Fibroblast of the aortic adventitia (primary cell): Measurements from ENCODE around the gene TM2D1. TPM values are rescaled to one million over a fixed set of nuclear protein-coding genes. Genes with fewer than 3 reads are reported as not detected.
"Not testable (repeated sequence)": the region's sequence is repeated elsewhere in the genome, so short reads cannot be mapped to it uniquely, and the experiment has no call there.

Experiments used
- DNase-seq: peaks from one replicate; pipeline ENCODE4 v3.0.0-alpha.2; 2010; ENCODE audit warnings: low read depth
- H3K4me3 ChIP-seq: 2 replicates; pipeline ENCODE4 v1.5.1; 2011; ENCODE audit warnings: low read depth, mild to moderate bottlenecking, control low read depth, low read length, moderate library complexity
- total RNA-seq: library from RNA; depleted of rRNA; stranded (reverse); fragments of >200 nt; gene quantifications from 2 replicates; pipeline ENCODE4 v1.2.3, GENCODE V29; 2012; ENCODE audit warnings: low replicate concordance
- TF ChIP-seq, protein P1 (sequence below): IDR thresholded peaks from 2 replicates; pipeline ENCODE4 v1.5.1; 2011; ENCODE audit warnings: mild to moderate bottlenecking, low read length, control low read depth, inconsistent platforms; ENCODE audit not compliant: insufficient read depth

The TM2D1 gene
- total RNA-seq, 1 donor, result 55.0 TPM

DNA sequence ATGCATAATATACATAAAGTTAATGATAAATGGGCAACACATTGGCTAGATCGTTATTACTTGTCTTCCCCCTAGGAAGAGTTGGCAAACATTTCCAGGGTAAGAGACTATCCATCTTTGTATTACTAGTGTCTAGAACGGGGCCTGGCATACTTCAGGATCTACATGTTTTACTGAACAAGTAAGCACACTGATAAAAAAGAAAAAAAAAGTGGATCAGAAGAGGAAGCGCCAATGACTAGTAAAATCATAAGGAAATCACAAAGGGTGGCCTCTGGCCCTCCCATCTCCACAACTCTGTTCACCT lies 482 bp downstream of the TM2D1 start:
- peak overlapping the region; percentile 100 for H3K4me3 ChIP-seq
- peak; percentile 17 for DNase-seq
- TF ChIP-seq, protein P1, sequence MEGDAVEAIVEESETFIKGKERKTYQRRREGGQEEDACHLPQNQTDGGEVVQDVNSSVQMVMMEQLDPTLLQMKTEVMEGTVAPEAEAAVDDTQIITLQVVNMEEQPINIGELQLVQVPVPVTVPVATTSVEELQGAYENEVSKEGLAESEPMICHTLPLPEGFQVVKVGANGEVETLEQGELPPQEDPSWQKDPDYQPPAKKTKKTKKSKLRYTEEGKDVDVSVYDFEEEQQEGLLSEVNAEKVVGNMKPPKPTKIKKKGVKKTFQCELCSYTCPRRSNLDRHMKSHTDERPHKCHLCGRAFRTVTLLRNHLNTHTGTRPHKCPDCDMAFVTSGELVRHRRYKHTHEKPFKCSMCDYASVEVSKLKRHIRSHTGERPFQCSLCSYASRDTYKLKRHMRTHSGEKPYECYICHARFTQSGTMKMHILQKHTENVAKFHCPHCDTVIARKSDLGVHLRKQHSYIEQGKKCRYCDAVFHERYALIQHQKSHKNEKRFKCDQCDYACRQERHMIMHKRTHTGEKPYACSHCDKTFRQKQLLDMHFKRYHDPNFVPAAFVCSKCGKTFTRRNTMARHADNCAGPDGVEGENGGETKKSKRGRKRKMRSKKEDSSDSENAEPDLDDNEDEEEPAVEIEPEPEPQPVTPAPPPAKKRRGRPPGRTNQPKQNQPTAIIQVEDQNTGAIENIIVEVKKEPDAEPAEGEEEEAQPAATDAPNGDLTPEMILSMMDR, result no peak

DNA sequence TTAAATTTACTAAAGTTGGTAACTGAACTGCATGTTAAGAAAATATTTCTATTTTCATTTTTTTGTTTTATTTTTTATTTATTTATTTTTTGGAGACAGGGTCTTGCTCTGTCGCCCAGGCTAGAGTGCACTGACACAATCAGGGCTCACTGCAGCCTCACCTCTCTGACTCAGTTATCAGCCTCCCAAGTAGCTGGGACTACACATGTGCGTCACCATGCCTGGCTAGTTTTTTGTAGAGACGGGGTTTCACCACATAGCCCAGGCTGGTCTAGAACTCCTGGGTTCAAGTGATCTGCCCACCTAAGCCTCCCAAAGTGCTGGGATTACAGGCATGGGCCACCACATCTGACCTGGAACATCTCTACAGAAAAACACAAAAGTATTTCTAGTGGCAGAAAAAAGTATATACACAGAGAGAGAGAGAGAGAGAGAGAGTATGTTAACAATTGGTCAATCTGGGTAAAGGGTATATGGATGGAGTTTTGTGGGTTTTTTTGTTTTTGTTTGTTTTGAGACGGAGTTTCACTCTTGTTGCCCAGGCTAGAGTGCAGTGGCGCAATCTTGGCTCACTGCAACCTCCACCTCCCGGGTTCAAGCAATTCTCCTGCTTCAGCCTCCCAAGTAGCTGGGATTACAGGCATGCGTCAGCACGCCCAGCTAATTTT lies 5.8 kb downstream of the TM2D1 start:
- not testable (repeated sequence) for H3K4me3 ChIP-seq, DNase-seq

DNA sequence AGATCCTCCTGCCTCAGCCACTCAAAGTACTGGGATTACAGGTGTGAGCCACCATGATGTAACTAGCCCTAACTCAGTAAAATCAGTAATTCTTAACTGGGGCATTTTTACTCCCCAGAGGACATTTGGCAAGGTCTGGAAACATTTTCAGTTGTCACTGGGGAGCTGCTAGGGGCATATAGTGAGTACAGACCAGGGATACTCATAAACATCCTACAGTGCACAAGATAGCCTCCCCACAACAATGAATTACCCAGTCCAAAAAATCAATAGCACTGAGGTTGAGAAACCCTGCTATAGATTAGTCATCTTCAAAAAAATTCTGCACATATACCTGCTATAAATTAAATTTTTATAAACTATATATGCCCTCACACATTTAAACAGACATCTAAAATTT lies 13.0 kb downstream of the TM2D1 start:
- H3K4me3 ChIP-seq, result no peak overlapping the region
- TF ChIP-seq, protein P1, result no peak
- no peak for DNase-seq

DNA sequence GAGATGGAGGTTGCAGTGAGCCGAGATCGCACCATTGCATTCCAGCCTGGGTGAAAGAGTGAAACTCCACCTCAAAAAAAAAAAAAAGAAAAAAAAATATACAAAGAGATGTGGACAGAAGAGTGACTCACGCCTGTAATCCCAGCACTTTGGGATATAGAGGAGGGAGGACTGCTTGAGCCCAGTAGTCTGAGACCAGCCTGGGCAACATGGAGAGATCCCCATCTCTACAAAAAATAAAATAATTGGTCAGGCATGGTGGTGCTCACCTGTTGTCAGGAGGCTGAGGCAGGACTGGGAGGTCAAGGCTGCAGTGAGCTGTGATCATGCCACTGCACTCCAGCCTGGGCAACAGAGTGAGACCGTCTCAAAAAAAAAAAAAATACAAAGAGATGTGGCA lies 13.7 kb downstream of the TM2D1 start:
- not testable (repeated sequence) for DNase-seq

DNA sequence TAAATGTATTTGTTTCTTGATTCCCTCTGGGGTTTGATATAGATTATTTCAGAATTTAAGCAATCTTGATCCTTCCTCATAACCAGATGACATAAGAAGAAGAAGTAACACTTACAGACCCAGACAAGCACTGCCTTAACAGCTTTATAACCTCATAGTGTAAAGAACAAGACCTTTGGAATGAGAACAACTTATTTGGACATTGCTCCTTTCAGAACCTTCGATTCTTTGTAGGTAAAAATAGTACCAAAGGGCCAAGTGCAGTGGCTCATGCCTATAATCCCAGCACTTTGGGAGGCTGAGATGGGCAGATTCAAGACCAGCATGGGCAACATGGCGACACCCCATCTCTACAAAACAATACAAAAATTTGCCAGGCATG lies 15.0 kb downstream of the TM2D1 start:
- no peak overlapping the region for H3K4me3 ChIP-seq
- TF ChIP-seq, protein P1, result no peak
- no peak for DNase-seq

More for the DNA sequence above, 13.7 kb downstream of the TM2D1 start:
- not testable (repeated sequence) for H3K4me3 ChIP-seq

DNA sequence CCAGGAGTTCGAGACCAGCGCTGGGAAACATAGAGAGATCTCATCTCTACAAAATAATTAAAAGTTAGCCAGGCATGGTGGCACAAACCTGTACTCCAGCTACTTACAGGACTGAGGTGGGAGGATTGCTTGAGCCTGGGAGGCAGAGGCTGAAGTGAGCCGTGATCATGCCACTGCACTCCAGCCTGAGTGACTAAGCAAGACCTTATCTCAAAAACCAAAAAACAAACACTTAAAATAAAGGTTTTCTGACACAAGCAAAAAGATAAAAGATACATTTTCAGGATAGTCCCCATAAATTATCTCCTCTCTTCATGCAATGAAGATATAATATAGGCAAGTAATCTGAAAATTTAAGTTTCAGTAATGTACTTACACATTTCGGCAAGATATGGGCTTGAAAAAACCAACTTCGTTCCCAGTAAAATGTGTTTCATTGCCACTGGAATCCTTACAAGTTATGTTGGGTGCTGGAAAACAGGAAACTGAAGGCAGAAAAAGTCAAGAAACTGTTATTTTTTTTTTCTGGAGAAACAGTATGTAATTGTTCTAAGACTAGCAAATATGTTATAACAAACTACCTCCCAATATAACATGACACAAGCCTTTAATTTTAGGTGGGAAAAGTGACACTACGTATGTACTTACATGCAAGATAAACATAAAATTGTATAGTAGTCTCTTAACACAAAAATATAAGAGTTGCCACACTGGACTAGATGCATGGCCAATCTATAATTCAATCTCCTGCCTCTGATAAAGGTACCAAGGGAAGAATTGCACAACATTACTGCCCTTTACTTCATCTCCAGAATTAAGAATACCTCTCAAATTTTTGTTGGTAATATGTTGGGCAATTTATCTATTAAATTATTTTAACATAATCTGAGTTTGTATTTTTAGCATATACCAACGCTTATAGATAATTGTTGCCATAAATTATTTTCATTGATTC lies 15.7 kb downstream of the TM2D1 start:
- DNase-seq, result peak; percentile 49
- TF ChIP-seq, protein P1, result no peak
- no peak overlapping the region for H3K4me3 ChIP-seq

DNA sequence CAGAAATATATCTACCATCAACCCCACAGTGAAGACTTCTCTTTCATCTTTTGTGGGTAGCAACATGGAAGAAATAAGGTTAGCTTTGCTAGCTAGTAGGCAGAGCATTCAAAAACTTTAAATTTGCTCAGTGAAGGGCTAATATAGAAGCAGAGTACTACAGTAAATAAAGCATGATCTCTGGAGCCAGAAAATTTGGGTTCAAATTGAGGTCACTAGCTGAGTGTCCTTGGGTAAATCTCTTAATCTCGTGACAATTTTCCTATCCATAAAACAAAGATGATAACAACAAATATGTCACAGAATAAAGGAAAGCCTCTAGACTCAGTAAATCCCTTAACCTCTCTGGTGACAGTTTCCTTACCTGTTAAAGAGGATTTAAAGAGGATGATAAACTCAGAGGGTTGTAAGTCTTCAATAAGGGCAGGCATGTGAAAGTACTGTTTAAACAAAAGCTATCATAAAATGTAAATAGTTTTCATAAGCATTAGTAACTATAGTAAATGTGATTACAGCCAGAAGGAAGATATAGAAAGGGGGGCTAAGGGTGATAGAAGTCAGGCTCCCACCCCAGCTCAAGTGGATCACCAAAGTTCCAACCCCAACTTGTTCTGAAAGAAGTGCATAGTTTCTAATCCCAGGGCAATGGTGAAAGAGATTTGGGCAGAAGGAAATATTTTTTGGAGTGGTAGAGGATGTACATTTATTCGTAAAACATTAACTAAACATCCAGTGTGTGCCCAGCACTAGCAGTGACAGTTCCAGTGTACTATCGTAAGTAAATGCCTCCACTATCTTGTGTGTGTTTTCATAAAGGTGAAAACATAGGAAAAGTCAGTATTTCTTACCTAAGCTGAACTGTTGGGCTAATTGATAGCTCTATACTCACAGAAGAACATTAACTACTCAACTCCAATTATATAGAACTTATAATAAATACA lies 24.8 kb downstream of the TM2D1 start:
- DNase-seq, result no peak
- H3K4me3 ChIP-seq, result no peak overlapping the region
- TF ChIP-seq, protein P1, result no peak
